ENCODE data around the gene ADAM23. TPM values are rescaled to one million over a fixed set of nuclear protein-coding genes. Genes with fewer than 3 reads are reported as not detected.
"Not testable (repeated sequence)": the region's sequence is repeated elsewhere in the genome, so short reads cannot be mapped to it uniquely, and the experiment has no call there.

The ADAM23 gene, protein sequence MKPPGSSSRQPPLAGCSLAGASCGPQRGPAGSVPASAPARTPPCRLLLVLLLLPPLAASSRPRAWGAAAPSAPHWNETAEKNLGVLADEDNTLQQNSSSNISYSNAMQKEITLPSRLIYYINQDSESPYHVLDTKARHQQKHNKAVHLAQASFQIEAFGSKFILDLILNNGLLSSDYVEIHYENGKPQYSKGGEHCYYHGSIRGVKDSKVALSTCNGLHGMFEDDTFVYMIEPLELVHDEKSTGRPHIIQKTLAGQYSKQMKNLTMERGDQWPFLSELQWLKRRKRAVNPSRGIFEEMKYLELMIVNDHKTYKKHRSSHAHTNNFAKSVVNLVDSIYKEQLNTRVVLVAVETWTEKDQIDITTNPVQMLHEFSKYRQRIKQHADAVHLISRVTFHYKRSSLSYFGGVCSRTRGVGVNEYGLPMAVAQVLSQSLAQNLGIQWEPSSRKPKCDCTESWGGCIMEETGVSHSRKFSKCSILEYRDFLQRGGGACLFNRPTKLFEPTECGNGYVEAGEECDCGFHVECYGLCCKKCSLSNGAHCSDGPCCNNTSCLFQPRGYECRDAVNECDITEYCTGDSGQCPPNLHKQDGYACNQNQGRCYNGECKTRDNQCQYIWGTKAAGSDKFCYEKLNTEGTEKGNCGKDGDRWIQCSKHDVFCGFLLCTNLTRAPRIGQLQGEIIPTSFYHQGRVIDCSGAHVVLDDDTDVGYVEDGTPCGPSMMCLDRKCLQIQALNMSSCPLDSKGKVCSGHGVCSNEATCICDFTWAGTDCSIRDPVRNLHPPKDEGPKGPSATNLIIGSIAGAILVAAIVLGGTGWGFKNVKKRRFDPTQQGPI
- 1 to 10 TPM; 4.5 to 6.4 TPM for total RNA-seq

DNA sequence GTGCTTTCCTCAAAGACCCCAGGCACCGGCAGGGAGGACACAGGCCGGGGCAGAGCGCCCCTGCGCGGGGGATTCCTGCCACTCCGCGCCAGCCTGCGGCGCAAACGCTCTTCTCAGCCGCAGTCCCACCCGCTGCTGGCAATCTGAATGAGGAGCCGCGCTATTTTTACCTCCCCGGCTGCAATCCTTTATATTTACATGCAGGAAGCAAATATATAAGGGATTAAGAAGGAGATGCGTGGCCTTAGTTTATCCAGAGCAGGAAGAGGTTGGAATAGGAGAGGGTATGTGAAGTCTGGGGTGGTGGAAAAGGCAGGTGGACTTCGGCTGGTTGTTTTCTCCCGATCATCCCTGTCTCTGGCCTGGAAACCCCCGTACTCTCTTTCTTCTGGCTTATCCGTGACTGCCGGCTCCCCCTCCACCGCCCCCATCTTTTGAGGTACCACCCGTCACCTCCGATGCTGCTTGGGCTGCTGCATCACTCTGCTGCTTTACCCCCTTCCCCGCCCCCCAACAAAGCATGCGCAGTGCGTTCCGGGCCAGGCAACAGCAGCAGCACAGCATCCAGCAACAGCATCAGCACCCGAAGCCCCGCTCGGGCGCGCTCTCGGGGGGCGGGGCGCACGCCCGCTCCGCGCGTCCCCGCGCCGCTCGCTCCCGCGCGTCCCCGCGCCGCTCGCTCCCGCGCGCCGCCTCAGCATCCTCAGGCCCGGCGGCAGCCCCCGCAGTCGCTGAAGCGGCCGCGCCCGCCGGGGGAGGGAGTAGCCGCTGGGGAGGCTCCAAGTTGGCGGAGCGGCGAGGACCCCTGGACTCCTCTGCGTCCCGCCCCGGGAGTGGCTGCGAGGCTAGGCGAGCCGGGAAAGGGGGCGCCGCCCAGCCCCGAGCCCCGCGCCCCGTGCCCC, at the start of gene ADAM23:
Gene ADAM23, plus strand, starts transcription at position 700 of the 902 bp plus-strand sequence. CDS start 335 bp downstream, outside the sequence.
- Histone ChIP-seq H3K36me3 (no peaks in the 10 kb centered on the region), H3K9me3 (no peaks in the 10 kb centered on the region), H3K4me1 (ENCODE audit: control insufficient read depth in 1 of 2, low read depth in 2 of 2) (peaks cover 3 to 9% of the 10 kb centered on the region in 2 donors), H3K27ac (peak within 1 kb of the TSS in 1 of 2 donors; percentile 39), H3K4me3 (peak within 1 kb of the TSS; percentile 75), H3K27me3 (replicated peaks; ENCODE audit: insufficient read depth) (peaks cover 4% of the 10 kb centered on the region)
- ATAC-seq (ENCODE audit: insufficient number of reproducible peaks, low FRiP score, low read depth), result peak; percentile 27
- TF ChIP-seq, protein P1, sequence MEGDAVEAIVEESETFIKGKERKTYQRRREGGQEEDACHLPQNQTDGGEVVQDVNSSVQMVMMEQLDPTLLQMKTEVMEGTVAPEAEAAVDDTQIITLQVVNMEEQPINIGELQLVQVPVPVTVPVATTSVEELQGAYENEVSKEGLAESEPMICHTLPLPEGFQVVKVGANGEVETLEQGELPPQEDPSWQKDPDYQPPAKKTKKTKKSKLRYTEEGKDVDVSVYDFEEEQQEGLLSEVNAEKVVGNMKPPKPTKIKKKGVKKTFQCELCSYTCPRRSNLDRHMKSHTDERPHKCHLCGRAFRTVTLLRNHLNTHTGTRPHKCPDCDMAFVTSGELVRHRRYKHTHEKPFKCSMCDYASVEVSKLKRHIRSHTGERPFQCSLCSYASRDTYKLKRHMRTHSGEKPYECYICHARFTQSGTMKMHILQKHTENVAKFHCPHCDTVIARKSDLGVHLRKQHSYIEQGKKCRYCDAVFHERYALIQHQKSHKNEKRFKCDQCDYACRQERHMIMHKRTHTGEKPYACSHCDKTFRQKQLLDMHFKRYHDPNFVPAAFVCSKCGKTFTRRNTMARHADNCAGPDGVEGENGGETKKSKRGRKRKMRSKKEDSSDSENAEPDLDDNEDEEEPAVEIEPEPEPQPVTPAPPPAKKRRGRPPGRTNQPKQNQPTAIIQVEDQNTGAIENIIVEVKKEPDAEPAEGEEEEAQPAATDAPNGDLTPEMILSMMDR (IDR thresholded peaks at IDR 0.05), result no peak
- DNase-seq (ENCODE audit: low spot score), result no peak

DNA sequence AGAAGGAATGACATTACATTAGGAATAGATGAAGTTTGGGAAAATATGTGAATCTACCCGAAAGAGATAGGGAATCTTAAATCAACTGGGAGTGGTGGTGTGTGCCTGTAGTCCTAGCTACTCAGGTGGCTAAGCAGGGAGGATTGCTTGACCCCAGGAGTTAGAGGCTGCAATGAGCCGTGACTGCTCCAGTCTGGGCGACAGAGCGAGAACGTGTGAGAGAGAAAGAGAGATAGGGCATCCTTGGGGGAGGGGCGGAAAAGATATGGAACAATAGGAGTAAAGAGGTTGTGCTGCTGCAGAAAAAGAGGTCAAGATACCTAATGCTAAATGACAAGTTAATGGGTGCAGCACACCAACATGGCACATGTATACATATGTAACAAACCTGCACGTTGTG, 47.1 kb upstream of the ADAM23 start:
- Histone ChIP-seq H3K27me3 (replicated peaks; ENCODE audit: insufficient read depth) (no peaks in the 10 kb centered on the region), H3K9me3 (no peaks in the 10 kb centered on the region), H3K4me3 (no peak overlapping the region), H3K36me3 (no peaks in the 10 kb centered on the region), H3K4me1 (ENCODE audit: control insufficient read depth in 1 of 2, low read depth in 2 of 2) (no peaks in the 10 kb centered on the region), H3K27ac (no peak overlapping the region)
- no peak for ATAC-seq (ENCODE audit: insufficient number of reproducible peaks, low FRiP score, low read depth)
- no peak for DNase-seq (ENCODE audit: low spot score)
- TF ChIP-seq, protein P1 (IDR thresholded peaks at IDR 0.05), result no peak

DNA sequence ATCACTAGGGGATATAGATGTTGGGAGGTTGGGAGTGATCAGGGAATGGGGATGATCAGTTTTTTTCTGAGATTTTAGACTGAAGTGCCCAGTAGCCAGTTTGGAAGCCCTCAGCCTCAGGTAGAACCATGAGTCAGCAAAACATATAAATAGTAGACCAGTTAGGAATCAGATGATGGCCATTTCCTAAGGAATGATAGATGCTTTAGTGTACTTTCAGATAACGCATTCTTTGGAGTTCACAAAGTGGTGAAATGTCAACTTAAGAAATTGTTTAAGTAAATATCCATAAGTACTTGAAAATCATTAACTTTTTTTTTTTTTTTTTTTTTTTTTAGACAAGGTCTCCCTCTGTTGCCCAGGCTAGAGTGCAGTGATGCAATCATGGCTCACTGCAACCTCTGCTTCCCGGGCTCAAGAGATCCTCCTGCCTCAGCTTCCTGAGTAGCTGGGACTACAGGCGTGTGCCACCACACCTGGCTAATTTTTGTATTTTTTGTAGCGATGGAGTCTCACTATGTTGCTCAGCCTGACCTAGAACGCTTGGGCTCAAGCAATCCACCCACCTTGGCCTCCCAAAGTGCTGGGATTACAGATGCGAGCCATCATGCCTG, 40.3 kb upstream of the ADAM23 start:
- not testable (repeated sequence) for H3K27ac ChIP-seq; H3K27me3 ChIP-seq (replicated peaks; ENCODE audit: insufficient read depth); DNase-seq (ENCODE audit: low spot score); ATAC-seq (ENCODE audit: insufficient number of reproducible peaks, low FRiP score, low read depth); H3K4me1 ChIP-seq (ENCODE audit: control insufficient read depth in 1 of 2, low read depth in 2 of 2); H3K4me3 ChIP-seq; H3K9me3 ChIP-seq; H3K36me3 ChIP-seq

DNA sequence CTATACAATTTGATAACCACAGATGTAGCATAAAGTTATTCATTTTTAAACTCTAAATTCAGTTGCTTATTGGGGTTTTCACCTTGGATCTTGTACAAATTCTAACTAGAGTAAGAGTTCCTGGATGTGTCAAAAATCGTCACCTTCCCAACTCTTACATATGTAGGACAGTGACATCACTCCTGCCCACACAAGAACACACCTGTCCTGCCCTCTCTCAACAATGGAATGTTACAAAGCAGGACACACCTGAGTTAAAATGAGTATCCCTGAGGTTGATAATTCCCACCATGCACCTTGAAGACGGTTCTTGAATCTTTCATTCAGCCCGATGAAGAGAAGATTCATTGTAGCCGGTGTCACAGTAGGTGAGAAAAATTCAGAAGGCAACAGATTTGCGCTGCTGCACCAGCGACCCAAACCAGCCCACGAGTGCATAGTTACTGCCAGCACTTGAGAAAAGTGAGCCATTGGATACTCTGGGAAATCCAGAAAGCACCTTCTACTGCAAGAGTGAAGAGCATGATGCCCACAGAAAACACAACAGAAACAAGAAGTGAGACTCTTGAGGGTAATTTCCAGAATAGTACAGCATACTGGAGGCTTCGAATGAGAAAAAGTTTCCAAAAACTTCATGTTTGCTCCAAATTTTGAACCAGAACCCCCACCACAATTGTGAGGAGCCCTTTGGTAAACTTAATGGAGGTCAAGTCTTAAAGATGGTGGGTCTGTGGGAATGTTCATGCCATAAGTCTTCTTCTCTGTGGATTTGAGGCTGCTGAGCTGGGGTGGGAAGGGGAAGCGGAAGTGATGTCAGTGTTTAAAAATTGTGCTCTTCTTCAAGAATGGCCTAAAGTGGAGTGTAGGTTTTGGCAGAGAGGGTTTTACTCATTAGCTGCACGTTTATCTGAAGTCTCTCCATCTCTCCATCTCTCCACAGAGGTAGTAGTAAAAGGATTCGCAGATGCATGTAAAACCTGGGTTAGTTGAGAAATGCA, 34.7 kb upstream of the ADAM23 start:
- Histone ChIP-seq H3K4me1 (ENCODE audit: control insufficient read depth in 1 of 2, low read depth in 2 of 2) (no peaks in the 10 kb centered on the region), H3K4me3 (no peak overlapping the region), H3K36me3 (no peaks in the 10 kb centered on the region), H3K9me3 (no peaks in the 10 kb centered on the region), H3K27me3 (replicated peaks; ENCODE audit: insufficient read depth) (no peaks in the 10 kb centered on the region), H3K27ac (no peak overlapping the region)
- DNase-seq (ENCODE audit: low spot score), result no peak
- TF ChIP-seq, protein P1 (IDR thresholded peaks at IDR 0.05), result no peak
- ATAC-seq (ENCODE audit: insufficient number of reproducible peaks, low FRiP score, low read depth), result no peak

Data from thoracic aorta (tissue), 2 donors.